HG02588 (cell line): ENCODE results near the gene TSSK2.
A peak's percentile ranks its signal among the peaks of the same experiment; 100 is the strongest.

Experiments used
- ATAC-seq: cut with Tn5 transposase; IDR thresholded peaks from one replicate; pipeline ENCODE4 v1.9.1; 2021; ENCODE audit warnings: mild to moderate bottlenecking, moderate library complexity; ENCODE audit not compliant: unreplicated experiment

TSSK2 gene

GRCh38 chr22:19105867-19106802, 25.0 kb upstream of the TSSK2 start:
- no peak for ATAC-seq

- ATAC-seq, result no peak
Observed at GRCh38 chr22:19106886-19107729, 24.0 kb upstream of the TSSK2 start.

- ATAC-seq, result no peak
Observed at GRCh38 chr22:19107730-19108074, 23.4 kb upstream of the TSSK2 start.

- ATAC-seq, result no peak
Observed at GRCh38 chr22:19108807-19109197, 22.3 kb upstream of the TSSK2 start.

DNA sequence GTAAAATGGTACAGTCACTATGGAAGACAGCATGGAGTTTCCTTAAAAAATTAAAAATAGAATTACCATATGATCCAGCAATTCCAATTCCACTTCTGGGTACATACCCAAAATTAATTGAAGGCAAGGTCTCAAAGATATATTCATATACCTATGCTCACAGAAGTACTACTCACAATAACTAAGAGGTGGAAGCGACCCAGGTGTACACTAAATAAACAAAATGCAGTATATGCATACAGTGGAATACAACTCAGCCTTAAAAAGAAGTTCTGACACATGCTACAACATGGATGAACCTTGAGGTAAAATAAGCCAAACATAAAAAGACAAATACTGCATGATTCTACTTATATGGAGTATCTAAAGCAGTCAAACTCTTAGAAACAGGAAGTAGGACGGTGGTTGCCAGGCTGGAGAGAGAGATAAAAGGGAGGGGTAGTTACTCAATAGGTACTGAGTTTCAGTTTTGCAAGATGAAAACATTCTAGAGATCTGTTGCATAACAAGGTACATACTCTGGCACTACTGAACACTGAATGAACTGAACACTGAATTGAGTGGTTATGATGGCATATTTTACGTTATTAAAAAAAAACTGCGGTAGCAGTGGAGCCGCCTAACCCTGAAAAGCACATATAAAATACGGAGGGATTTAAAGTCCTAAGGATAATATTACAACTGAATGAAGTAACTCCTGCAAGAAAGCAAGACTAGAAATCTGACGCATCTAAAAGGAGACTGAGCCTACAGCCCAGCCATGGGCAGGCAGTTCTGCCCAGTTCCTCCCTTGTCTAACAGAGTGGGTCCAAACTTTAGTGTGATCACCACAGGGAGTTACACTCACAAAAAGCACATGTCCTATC, 21.7 kb upstream of the TSSK2 start:
- peak; percentile 73 for ATAC-seq

GRCh38 chr22:19110064-19110458, 21.0 kb upstream of the TSSK2 start:
- ATAC-seq, result no peak

- no peak for ATAC-seq
Observed at GRCh38 chr22:19110646-19111045, 20.5 kb upstream of the TSSK2 start.

DNA sequence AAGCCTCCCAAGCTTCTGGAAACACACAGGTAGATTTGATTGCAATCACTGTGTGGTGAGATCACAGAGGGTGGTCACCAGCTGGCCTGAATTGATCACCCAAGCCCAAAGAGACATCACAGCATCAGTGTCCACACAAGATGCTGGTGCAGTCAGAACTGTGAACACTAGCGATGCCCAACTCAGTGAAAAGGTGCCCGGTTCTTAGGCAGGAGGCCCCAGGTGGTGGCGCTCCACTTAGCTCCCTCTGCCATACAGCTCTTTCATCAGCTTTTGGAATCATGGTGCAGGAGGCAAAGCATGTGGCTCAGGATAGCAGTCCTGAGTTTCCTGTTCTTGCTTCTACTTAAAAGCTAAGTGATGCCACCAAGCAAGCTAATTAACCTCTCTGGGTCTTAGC, 20.0 kb upstream of the TSSK2 start:
- ATAC-seq, result no peak

DNA sequence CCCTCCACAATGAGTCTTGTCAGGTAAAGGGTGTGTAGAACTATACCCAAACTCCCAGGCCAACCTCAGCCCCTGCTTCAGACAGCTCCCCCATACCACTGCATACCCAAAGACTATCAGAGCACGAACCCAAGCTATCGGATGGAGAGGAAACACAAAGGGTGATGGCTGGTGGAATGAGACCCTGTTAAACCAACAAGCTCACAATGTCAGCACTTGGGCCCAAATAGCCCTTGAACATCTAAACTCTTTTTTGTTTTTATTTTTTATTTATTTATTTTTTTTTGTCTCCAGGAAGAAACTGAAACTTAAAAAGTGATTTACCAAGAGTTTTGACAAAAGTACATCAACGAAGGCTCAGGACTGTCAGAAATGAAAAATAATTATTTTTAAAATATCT, 19.5 kb upstream of the TSSK2 start:
- no peak for ATAC-seq

DNA sequence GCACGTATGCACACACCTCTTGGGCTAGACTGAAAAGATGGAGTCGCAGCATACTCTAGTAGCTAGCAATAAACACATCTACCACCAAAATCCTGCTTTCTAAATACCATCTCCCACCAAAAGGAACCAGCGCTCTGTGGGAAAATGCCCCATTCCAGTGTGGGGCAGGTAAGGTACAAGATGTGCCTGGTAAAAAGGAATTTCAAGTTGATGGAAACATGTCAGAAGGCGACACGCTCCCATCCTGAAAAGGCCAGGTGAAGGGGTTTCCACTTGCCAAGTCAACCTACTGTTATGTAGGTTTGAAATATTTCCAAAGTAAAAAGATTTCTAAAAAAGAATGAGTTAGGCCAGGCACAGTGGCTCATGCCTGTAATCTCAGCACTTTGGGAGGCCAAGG, 17.7 kb upstream of the TSSK2 start:
- ATAC-seq, result no peak

DNA sequence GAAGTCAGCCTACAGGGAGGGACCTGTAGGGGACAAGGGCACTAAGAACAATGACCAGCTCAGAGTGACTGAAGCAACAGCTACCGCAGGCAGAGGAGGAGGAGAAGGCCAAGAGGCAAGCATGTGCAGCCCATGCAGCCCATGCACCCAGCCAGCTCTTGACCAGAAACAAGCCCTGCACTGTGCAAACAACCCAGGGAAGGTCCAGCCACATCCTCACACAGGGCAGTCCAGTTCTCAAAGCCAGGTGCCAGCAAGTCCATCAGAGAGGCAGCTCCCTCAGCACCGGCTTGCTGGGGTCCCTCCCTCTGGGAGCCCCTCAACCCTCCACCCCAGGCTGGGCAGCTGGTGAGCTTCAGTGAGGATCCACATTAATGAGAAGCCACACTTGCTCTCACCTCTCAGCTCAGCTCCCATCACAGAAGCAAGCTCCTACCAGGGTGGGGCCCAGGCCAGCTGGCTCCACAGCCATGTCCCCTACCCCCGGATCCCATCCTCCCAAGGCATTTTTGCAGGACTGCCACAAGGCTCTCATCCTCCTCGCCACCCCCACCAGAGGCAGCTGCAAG, 16.0 kb upstream of the TSSK2 start:
- no peak for ATAC-seq

- ATAC-seq, result no peak
Observed at GRCh38 chr22:19115628-19116027, 15.5 kb upstream of the TSSK2 start.

GRCh38 chr22:19117111-19117512, 14.0 kb upstream of the TSSK2 start:
- ATAC-seq, result no peak

DNA sequence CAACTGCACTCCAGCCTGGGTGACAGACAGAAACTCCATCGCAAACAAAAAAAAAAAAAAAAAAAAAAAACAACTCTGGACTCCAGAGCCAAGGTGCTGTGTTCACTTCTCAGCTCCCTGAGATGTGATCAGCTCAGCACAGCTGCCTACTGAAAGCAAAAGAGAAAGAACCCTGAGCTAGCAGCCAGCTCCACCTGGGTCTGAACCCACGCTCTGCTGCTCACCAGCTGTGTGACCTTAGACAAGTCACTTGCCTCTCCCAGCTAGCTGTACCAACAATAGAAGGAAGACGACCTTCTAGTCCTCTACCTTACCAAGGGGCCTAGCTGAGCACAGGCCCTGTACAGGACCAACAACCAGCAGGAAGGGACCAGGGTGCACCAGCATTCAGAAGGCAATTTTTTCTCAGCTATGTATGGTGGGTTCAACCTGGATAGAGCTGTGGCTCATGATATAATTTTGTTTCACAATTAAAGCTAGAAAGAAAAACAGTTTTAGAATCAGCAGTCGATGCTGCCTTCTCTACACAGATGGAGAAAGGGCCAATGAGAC, 12.7 kb upstream of the TSSK2 start:
- peak; percentile 32 for ATAC-seq

DNA sequence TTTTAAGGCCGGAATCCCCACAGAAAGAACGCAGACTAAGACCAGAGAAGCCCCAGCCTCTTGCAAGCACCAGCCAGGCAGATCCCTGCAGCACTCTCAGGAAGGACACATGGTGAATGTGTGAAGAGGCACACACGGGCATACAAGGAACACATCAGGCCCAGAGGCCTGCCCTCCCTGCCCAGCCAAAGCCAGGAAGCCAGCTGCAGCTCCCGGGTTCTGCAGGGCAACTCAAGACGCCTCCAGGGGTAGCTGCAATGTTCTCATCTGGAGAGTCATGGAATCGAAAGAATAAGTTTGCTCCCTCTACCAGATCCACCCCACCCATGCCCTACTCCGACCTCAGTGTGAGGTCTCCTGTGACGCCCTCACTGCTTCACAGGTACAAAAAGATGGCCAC, 11.2 kb upstream of the TSSK2 start:
- no peak for ATAC-seq

GRCh38 chr22:19120829-19121630, 10.1 kb upstream of the TSSK2 start:
- peak; percentile 16 for ATAC-seq

DNA sequence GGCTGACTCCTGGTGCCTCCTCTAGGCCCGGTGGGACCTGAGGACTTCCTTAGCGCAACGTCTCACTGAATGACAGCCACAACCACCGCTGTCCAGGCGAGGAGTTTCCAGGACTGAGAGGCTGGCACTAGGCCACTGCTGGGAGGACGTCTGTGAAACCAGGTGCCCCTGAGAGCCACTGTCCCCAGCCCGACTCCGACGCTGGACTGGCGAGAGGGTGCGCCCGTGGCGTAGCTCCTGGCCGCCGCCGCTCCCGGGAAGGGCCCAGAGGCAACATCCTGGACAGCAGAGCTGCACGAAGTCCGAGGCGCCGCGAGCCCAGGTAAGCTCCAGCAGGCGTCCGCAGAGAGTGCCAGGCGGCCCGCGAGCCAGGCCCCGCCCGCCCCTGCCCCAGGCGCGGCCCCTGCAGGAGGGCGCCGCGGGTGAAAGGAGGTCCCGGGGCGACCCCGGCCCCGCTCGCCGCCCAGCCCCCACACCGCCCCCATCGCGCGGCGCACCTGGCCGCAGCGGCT, 9.4 kb upstream of the TSSK2 start:
- ATAC-seq, result peak; percentile 17

- peak; percentile 80 for ATAC-seq
Observed at GRCh38 chr22:19122143-19122751, 8.9 kb upstream of the TSSK2 start, which contains the start of gene DGCR2. DGCR2 (minus strand) TSS chr22:19122412; CDS start chr22:19122206, 206 bp downstream.
